HG02798 (cell line): ENCODE results near the gene OLFM1.

ENCODE experiments used
- ATAC-seq: cut with Tn5 transposase; IDR thresholded peaks from one replicate; pipeline ENCODE4 v1.9.1; 2021; ENCODE audit warnings: mild to moderate bottlenecking; ENCODE audit not compliant: unreplicated experiment, poor library complexity

Gene OLFM1

DNA sequence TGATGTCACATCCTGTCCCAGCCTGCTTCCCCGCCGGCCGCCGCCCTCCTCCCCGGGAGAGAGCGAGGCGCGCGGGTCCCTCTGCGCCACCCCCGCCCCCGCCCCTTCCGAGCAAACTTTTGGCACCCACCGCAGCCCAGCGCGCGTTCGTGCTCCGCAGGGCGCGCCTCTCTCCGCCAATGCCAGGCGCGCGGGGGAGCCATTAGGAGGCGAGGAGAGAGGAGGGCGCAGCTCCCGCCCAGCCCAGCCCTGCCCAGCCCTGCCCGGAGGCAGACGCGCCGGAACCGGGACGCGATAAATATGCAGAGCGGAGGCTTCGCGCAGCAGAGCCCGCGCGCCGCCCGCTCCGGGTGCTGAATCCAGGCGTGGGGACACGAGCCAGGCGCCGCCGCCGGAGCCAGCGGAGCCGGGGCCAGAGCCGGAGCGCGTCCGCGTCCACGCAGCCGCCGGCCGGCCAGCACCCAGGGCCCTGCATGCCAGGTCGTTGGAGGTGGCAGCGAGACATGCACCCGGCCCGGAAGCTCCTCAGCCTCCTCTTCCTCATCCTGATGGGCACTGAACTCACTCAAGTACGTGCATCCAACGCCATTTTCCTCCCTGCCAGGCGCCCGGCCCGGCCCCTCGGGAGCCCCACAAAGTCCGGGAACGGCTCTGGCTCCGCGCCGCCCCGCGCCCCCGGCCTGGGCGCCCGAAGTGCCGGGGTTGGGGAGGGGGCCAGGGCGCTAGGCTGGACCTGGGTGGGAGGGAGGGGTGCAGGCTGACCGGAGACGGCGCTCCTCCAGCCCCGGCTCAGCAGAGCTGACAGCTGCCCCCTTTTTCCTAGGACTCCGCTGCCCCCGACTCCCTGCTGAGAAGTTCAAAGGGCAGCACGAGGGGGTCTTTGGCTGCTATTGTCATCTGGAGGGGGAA, 12.0 kb upstream of the OLFM1 start:
- no peak for ATAC-seq

DNA sequence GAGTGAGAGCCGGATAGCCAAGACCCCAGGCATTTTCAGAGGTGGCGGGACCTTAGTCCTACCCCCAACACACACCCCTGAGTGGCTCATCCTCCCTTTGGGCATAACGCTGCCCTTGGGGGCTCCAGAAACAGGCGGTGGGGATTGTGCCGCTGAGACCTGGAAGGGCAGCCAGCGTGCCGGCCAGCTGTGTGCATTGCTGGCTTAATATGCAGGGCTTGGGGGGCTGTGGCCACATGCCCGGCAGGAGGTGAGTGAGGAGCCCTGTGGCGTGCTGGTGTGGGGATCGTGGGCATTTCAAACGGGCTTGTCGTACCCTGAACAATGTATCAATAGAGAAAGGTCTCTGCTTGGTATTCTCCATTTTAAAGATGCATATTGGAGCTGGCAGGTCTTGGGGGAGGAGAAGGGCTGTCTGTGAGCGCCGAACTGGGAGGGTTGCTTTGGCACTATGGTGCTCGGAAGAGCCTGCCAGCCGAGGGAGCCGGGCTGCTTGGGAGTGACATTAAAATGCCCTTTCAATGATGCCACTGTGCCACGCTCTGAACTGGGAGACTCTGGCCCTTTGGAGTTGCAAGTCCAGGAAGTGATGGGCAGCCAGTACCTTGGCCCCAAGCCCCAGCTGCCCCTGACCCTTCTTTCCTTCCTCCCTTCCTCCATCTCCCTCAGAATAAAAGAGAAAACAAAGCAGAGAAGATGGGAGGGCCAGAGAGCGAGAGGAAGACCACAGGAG, 11.2 kb upstream of the OLFM1 start:
- no peak for ATAC-seq

DNA sequence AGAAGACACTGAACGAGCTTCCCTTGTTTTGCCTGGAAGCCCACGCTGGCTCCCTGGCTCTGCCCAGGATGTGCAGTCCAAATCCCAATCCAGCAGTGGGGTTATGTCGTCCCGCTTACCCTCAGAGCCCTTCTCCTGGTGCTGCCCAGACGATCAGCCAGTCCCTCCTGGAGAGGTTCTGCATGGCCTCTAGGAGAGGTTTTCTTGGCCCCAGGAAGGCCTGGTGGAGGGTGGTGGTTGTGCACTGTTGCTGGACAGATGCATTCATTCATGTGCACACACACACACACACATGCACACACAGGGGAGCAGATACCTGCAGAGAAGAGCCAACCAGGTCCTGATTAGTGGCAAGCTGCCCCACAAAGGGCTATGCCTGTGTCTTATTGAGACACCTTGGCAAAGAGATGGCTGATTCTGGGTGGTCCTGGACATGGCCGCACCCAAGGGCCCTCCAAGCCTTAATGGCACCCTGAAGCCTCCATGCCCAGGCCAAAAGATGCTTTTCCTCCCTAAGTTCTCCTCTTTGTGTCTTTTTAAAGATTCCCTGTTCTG, 10.5 kb upstream of the OLFM1 start:
- no peak for ATAC-seq

DNA sequence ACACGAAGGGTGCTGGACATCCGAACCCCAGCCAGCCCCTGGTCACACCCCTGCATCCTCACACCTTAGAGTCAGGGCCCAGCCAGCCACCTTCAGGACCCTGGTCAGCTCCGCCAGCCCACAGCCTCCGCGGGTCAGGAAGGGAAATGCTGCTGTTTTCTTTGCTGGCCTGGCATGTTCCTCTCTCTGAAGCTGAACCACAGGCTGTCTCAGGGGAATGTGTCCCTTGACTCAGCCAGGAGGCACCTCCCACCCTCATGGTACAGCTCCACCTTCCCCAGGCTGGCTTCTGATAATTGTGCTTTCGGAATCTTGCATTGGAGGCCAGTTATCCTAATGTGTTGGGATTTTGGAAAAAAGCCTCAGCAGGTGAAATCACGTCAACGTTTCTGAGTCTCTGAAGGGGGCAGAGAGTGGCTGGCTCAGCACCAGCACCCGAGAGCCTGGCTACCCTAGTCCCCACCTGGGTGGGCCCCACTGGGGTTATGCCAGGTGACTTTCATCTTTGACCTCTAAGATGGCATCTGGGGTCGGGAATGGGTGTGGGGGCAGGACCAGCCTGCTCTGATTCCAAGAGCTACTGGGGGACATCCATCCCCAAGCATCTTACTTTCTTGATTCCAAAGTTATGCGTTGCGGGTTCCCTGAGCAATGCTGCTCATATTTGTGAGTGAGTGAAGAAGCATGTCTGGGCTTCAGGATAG, 9.8 kb upstream of the OLFM1 start:
- no peak for ATAC-seq

DNA sequence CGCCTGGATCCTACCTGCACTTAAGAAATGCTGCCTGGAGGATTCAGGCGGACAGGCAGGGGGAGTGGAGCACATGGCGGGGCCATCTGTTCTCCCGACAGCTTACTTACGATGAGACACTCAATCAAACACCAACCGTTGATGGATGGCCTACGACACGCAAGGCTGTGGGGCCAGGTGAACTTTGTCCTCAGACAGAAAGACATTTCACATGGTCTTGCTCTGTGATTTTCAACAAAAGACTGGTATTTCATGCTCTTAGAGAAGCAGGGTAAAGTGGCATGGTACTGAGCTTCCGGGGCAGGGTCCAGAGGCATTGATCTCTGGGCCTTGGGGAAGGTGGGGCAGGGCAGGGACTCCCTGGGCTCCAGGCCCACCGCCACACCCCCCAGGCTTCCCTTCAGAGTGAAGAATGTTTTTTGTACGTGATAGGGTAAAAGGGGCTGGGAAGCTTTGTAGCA, 9.1 kb upstream of the OLFM1 start:
- no peak for ATAC-seq

DNA sequence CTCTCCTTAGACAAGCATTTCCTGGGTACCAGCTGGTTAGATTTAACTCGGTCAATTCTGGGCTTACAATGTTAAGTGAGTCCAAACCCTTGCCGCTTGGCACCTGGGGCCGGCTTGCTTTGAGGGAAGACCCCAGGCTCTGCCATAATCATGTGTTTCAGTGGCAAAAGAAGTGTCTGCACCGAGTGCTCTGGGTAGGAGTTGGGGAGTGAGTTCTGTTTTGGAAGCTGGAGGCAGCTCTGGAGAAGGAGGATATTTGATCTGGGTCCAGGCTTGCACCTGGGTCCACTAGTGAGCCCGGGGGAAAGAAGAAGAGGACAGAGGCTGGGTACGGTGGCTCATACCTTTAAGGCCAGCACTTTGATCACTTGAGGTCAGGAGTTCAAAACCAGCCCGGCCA, 8.4 kb upstream of the OLFM1 start:
- ATAC-seq: no peak

DNA sequence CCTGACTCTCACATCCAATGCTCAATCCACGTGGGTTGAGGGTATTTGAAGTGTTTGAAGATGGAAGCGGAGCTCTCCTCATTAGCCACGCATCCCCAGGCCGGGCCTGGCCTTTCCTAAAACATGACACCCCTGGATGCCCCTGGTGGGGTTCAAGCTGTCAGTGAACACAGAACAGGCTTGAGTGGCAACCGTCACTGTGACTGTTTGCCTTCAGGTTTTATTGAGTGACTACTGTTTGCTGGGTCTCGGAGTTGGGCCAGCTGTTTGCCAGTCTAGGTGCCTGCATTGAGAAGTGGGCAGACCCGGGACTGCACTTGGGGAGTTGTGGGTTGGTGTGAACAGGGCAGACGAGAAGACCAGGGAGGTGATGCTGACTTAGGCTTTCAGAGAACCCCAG, 7.8 kb upstream of the OLFM1 start:
- ATAC-seq: no peak

DNA sequence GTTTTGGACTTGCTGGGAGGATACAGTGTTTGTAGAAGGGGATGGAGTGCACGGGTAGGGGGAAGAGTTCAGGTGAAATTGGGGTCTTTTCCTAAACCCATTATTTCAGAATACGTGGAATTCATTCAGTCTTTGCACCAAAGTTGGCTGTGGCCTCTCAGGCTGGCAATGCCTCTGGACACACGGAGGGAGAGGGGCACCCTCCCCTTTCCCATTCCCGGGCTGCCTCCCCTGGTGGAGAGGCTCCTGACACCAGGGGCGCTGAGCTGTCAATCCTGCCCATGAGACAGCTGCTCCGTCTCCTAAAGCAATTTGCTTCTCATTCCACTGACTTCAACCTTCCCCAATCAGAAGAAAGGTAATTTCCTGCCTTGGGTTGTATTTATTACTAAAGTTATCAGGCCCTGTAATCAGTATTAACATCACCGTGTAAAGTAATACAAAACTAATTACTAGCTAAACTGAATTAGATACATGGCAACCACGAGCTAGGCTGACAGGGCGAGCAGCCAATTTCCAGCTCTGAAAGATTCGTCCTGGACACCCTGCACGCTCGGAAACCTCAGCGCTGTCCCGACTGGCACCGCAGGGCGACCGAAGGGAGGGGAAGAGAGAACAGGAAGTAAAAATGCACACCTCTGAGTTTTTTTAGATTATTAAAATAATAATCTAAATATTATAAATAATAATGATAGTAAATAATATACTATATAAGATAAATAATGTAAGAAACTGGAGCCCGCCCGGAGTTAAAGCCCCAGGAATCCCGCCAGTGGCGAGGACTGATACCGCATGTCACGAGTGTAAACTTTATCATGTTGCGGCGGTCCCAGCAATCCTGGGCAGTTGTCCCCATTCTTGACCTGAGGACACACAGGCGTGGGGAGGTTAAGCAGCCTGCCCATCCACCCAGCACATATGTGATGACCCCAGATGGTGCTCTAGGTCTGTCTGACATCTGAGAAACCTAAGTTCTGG, 6.9 kb upstream of the OLFM1 start:
- no peak for ATAC-seq

DNA sequence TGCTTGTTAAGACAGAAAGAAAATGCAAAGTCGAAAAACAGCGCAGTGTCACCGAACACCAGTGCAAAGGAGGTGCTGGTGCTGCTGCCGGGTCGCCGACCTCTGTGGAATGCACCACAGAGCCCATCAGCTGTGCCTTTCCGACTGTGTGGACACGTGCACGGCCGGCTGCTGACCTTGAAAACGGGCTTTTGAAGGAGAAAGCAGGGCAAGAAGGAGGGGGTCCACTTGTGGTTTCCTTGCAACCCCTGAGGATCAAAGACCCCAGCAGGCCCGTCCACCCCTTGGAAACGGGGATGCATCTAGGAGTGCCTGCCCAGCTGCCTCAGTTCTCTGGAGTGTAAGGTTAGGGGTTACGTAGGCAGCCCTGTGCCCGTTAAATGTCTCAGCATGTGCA, 6.2 kb upstream of the OLFM1 start:
- no peak for ATAC-seq

DNA sequence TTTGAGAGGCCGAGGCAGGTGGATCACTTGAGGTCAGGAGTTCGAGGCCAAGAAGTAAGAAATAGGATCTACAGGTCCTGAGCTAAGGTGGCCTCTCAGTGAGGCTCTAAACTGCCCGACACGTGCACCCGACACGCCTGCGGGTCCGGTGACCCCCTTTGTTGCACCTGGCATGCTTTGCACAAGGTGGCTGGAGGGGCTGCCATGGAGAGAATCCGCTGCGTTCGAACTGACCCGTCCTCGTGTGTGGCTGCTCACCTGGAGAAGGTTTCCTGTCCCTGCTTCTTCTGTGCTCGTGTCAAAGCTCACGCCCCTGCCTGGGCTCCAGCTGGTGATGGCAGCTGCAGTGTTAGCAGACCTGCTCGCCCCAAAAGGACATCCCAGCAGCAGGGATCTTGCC, 5.7 kb upstream of the OLFM1 start:
- no peak for ATAC-seq

DNA sequence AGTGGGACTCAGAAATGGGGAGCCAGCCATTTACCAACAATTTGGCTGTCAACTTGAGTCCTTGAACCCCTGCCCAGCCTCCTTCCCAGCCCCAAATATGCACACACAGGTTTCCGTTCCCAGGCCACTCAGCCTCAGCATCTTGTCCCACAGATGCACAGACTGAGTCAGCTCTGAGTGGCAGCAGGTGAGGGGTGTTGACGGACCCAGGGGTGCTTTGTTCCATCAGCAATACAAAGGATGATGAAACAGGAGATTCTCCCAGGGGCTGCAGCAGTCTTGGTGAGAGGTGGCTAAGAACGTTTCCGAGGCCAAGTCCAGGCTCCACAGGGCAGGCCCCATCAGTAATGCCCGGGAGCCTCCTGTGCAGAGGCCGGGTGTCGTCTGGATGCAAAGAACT, 4.9 kb upstream of the OLFM1 start:
- ATAC-seq: no peak

DNA sequence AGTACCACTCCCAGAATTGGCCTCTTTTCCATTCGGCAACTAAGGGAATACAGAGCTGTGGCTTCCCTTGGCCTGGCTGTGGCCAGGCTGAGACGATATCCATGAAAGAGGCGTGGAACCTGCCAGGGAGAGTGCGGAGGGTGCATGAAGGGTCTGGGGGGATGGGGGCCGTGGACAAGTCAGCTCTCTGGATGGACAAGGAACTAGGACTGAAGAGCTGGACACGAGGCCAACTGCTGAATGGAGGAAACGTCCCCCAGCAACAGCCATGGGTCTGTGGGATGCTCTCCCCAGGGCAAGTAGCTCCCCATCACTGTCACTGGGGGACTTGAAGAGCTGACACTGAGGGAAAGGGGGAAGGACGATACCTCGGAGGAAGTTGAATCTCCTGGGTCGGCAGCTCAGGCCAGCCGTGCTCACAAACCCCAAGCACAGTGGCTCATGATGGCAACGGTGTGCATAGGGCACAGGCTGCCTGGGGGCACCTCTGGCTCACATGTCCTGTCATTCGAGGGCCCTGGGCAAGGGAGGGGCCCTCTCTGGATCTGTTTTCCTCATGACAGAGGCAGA, 4.1 kb upstream of the OLFM1 start:
- ATAC-seq: no peak

DNA sequence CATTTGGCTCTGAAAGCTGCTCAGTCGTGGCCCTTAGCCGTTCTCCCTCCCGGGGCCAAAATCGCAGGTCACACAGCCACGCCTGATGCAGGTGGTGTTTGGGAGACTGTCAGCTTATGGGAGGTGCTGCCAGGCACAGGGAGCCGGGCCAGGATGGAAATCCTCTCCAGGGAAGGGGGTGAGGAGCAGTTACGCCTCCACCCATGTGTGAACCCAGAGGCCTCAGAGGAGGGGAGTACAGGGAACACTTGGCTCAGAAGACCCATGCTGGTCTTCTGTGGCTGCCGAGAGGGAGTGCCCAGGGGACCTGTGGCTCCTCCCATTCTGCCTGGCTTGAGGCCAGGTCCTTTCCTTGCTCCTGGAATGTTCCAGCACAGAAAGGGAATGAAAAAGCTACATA, 3.6 kb upstream of the OLFM1 start:
- no peak for ATAC-seq

DNA sequence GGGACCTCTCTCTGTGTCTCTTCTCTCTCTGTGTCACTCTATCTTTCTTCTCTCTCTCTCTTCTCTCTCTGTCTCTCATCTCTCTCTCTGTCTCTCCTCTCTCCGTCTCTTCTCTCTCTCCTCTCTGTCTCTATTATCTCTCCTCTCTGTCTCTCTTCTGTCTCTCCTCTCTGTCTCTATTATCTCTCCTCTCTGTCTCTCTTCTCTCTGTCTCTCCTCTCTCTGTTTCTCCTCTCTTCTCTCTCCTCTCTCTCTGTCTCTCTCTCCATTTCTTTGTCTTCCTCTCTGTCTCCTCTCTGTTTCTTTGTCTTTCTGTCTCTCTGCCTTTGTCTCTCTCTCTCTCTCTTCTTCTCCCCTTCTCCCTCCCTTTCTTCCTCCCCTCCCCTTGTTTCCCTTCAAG, 3.2 kb upstream of the OLFM1 start:
- ATAC-seq: no peak

DNA sequence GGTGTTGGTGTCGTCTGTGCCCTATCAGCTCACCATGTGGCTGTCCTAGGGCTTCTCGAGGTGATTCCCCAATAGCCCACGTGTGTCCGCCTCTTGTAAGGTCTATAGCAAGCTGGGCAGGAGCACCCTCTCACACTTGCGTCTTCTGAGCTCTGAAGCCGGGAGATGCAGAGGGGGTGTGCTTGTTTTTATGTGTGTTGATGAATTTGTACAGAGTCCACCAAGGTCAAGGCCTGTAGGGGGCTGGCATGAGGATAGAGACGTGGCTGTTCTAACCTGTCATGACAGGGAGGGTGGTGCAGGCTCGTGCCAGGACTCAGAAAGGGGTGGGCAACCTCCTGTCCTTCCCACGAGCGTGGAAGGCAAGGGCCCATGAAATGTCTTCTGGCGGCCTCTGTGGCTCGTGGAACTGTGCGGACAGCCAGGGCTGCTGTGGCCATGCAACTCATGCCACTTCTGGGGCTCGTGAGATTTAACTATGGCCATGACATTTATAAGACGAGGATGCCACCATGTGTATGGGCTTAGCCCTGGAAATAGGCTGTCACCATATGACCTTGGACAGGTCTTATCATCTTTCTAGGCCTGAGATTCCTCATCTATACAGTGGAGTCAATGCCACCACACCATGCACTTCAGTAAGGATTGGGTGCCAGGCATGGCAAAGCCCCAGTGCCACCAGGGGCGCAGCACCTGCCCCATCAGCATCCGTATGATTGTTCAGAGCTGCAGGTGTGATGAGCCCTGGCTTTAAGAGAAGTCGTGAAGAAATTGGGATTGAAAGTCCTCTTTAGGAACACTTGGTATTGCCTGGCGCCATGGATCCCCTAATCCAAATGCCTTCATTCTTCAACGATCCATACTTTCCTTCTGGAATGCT, 2.3 kb upstream of the OLFM1 start:
- ATAC-seq: no peak

DNA sequence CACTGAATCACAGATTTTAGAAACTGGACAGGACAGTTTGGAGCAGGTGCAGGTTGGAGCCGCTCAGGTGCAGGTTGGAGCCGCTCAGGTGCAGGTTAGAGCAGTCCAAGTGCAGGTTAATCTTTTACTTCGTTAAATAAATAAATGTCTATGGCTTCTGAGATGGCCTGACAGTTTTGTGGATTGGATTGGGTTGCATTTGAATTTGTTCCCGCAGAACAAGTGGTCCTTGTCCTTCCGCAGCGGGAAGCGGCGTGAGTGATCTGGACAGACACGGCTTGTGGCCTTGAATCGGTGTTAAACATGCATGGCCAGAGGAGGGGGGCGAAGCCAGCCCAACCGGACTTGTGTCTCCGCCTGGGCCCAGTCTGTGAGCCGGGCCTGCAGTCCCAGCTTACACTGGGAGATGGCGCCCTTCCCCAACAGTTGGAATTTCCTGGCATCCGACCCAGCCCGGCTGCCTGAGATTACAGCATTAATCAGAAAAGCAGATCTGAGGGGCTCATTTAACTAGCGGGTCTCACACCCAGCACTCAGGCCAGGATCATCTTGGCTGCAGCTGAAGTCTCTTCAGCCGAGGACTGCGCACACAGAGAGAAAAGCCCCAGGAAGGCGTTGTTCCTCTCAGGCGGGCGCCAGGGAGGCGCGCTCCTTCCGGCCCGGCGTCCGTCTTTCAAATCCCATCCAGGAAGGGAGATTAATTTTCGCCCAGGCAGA, 1.5 kb upstream of the OLFM1 start:
- no peak for ATAC-seq

DNA sequence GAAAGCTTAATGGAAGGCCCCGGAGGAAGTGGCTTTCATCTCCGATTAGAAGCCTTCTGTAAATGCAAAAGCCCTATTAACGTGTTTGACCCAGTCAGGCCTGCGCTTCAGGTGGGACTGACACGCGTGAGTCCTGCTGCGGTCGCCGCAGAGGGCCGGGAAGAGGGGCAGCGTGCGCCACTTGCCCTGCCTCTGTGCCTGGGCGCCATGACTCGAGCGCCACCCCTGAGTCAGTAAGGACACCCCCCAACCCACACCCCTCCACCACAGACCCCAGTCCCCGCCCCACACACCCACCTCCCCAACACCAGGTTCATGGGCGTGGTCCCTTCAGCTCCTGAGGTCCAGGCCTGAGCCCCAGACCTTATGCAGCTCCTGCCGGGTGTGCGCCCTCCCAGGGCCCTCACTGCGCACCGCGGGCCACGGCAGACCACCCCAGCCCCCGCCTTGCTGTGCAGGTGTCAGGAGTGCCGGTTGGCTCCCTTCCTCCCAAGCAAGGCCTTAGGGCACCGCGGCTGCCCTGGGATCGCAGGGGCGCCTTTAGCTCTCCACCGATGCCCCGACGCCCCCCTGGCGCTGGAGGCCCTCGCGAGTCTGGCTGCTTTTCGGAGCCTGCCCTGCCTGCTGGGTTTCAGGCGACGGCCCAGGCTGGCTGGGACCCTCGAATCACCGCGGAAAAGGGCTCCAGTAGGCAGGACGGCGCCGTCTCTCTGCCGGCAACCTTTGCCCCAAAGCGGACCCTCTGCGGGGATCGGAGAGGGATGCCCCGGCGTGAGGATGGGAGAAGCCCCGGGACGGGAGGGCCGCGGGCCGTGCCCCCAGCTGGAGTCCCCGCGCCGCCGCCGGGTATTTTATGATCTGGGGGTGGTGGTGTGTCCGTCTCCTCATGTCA, 625 bp upstream of the OLFM1 start:
- no peak for ATAC-seq
